Type B pancreatic cell (in vitro differentiated cells): ENCODE measurements around the gene CELSR1. TPM values are rescaled to one million over a fixed set of nuclear protein-coding genes. Genes with fewer than 3 reads are reported as not detected.
A peak's percentile ranks its signal among the peaks of the same experiment; 100 is the strongest.

Source experiments
- DNase-seq: peaks from one replicate; pipeline ENCODE4 v3.0.0; 2021; ENCODE audit warnings: mixed read lengths; ENCODE audit not compliant: unreplicated experiment; ENCODE audit errors: extremely low spot score
- H3K27ac Mint-ChIP-seq: 2 replicates; pipeline ENCODE4 v1.8.0; 2021; ENCODE audit warnings: mild to moderate bottlenecking, mixed read lengths
- H3K27me3 Mint-ChIP-seq: 2 replicates; pipeline ENCODE4 v1.8.0; 2021; ENCODE audit warnings: mixed read lengths
- H3K36me3 Mint-ChIP-seq: 2 replicates; pipeline ENCODE4 v1.8.0; 2021; ENCODE audit warnings: mixed read lengths
- H3K4me1 Mint-ChIP-seq: one replicate; pipeline ENCODE4 v1.8.0; 2021; ENCODE audit warnings: mixed read lengths; ENCODE audit not compliant: unreplicated experiment
- H3K4me3 Mint-ChIP-seq: 2 replicates; pipeline ENCODE4 v1.8.0; 2021; ENCODE audit warnings: mild to moderate bottlenecking, mixed read lengths
- H3K9me3 Mint-ChIP-seq: 2 replicates; pipeline ENCODE4 v1.8.0; 2021; ENCODE audit warnings: mixed read lengths
- CTCF ChIP-seq: fragments of 200-600 bp; sonication (generic); conservative IDR thresholded peaks from 2 replicates; pipeline ENCODE4 v1.5.0; 2021; ENCODE audit warnings: antibody characterized with exemption, mild to moderate bottlenecking
- total RNA-seq: library from RNA; stranded (reverse); gene quantifications from 2 replicates; pipeline ENCODE4 v1.2.1, GENCODE V29; 2021; ENCODE audit warnings: low replicate concordance

CELSR1 gene
- total RNA-seq, 1 donor from 2014 or later: 27.8 TPM

GRCh38 chr22:46480396-46480795, 57.0 kb downstream of the CELSR1 start:
- no peak for TF ChIP-seq CTCF
- Mint-ChIP-seq H3K27me3 (peaks cover 7% of the 10 kb centered on the region), H3K9me3 (peaks cover 5% of the 10 kb centered on the region), H3K27ac (peak overlapping the region; percentile 33), H3K4me3 (no peak overlapping the region), H3K4me1 (peaks cover 31% of the 10 kb centered on the region), H3K36me3 (peaks cover 3% of the 10 kb centered on the region)
- DNase-seq: no peak

- peaks cover 19% of the 10 kb centered on the region for H3K4me1 Mint-ChIP-seq
- no peak overlapping the region for H3K27ac Mint-ChIP-seq
- no peak for DNase-seq
- peaks cover 11% of the 10 kb centered on the region for H3K36me3 Mint-ChIP-seq
- peaks cover 5% of the 10 kb centered on the region for H3K9me3 Mint-ChIP-seq
- peaks cover 7% of the 10 kb centered on the region for H3K27me3 Mint-ChIP-seq
- no peak overlapping the region for H3K4me3 Mint-ChIP-seq
- TF ChIP-seq CTCF: no peak
These were observed 58.4 kb downstream of the CELSR1 start for GRCh38 chr22:46479046-46479445.

DNA sequence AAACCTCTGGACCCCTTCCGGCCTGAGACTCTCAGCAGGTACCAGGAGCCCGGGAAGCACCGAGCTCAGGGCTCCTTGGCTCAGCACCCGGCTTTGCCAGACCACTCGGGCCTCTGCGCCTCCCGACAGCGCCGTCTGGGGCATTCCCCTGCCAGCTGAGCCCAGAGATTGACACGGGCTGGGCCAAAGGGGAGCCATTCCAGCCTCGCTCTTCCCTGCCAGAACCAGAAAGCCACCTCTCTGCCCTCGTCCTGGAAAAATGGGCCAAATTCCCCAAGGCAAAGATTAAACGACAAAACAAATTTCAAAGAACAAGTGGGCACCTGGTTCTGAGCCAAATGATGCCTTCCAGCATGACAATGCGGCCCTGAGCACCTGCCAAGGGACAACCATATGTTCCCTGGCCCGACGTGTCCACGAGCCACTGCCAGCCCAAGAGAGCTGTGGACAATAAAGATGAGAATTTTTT, 59.3 kb downstream of the CELSR1 start:
- Mint-ChIP-seq H3K9me3 (peaks cover 5% of the 10 kb centered on the region), H3K4me3 (no peak overlapping the region), H3K36me3 (peaks cover 11% of the 10 kb centered on the region), H3K4me1 (peaks cover 15% of the 10 kb centered on the region), H3K27me3 (peaks cover 7% of the 10 kb centered on the region), H3K27ac (no peak overlapping the region)
- TF ChIP-seq CTCF: no peak
- no peak for DNase-seq

DNA sequence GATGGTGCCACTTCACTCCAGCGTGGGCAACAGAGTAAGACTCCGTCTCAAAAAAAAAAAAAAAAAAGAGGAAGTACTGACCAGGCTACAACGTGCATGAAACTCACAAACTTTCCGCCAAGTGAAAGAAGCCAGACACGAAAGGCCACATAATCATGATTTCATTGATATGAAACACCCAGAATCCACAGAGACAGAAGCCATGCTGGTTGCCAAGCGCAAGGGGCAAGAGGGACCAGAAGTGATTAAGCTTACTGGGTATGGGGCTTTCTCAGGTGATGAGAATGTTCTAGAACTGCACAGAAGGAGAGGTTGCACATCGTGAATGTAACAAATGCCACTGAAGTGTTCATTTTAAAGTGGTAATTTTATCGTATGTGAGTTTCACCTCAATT, 60.9 kb downstream of the CELSR1 start:
- Mint-ChIP-seq H3K36me3 (peaks cover 8% of the 10 kb centered on the region), H3K27me3 (peaks cover 4% of the 10 kb centered on the region), H3K27ac (no peak overlapping the region)

DNA sequence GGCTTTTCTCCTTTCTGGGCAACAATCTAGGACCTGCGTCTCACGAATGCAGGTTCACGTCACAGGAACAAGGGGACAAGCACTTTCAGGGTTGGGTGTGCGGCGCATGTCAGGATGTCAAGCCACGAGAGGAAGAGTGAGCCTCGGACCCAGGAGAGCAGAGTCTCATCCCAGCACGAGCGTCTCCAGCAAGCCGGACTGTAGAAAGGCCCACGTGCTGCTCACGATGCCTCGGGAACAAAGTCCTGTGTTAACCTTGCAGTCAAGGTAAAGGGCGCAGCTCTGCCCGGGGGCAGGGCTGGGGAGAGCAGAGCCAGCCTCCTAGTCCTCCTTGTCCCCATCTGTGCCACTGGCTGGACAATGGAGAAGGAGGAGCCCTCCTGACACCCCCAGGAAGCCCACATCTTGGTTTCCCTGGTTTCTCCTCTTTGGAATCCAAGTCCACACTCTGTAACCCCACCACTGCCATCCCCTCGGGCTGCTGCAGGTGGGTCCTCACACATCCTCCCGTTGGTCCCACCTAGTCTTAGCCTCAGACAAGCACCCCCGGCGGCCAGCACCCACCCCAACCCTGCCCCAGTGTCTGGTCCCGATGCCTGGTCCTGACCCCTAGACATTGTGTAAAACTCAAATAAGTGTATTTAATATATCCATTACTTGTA, 63.4 kb downstream of the CELSR1 start:
- H3K4me3 Mint-ChIP-seq: no peak overlapping the region
- H3K36me3 Mint-ChIP-seq: peaks cover 8% of the 10 kb centered on the region
- no peak for DNase-seq
- H3K27me3 Mint-ChIP-seq: no peaks in the 10 kb centered on the region
- no peak overlapping the region for H3K27ac Mint-ChIP-seq
- peaks cover 2% of the 10 kb centered on the region for H3K4me1 Mint-ChIP-seq
- no peak for TF ChIP-seq CTCF
- no peaks in the 10 kb centered on the region for H3K9me3 Mint-ChIP-seq

More for the DNA sequence above, 60.9 kb downstream of the CELSR1 start:
- no peak for TF ChIP-seq CTCF
- Mint-ChIP-seq H3K9me3 (no peaks in the 10 kb centered on the region), H3K4me3 (no peak overlapping the region), H3K4me1 (peaks cover 15% of the 10 kb centered on the region)
- no peak for DNase-seq
